Nephron (organoid): Measurements from ENCODE around the gene BCO1.

Experiments used
- H3K27ac Mint-ChIP-seq, 3 experiments: 2 replicates each; pipeline ENCODE4 v1.8.0; 2020; ENCODE audit warnings: mixed read lengths in 3 of 3, mild to moderate bottlenecking in 2 of 3, moderate library complexity in 1 of 3
- H3K27me3 Mint-ChIP-seq: 2 replicates; pipeline ENCODE4 v1.8.0; 2021; ENCODE audit warnings: low read depth, mild to moderate bottlenecking, moderate library complexity, mixed read lengths
- H3K36me3 Mint-ChIP-seq: 2 replicates; pipeline ENCODE4 v1.8.0; 2020; ENCODE audit warnings: low read depth, mixed read lengths
- H3K4me1 Mint-ChIP-seq: 2 replicates; pipeline ENCODE4 v1.8.0; 2020; ENCODE audit warnings: mixed read lengths
- H3K4me3 Mint-ChIP-seq, 3 experiments: 2 replicates each; pipeline ENCODE4 v1.8.0; 2020; ENCODE audit warnings: mild to moderate bottlenecking in 3 of 3, mixed read lengths in 3 of 3, moderate library complexity in 2 of 3
- H3K9me3 Mint-ChIP-seq: 2 replicates; pipeline ENCODE4 v1.8.0; 2020; ENCODE audit warnings: mixed read lengths
- CTCF ChIP-seq, 3 experiments: fragments of 200-600 bp; sonication (generic); IDR thresholded peaks; one replicate each; pipeline ENCODE4 v1.5.0; 2021; ENCODE audit warnings: antibody characterized with exemption in 3 of 3; ENCODE audit not compliant: unreplicated experiment in 3 of 3

Gene BCO1

GRCh38 chr16:81291117-81291516 is 52.6 kb downstream of the BCO1 start:
- no peak overlapping the region for H3K27ac Mint-ChIP-seq
- H3K36me3 Mint-ChIP-seq = no peaks in the 10 kb centered on the region
- no peaks in the 10 kb centered on the region for H3K4me1 Mint-ChIP-seq
- H3K9me3 Mint-ChIP-seq = no peaks in the 10 kb centered on the region
- H3K27me3 Mint-ChIP-seq = peaks cover 4% of the 10 kb centered on the region
- TF ChIP-seq CTCF (IDR thresholded peaks at IDR 0.05; ENCODE audit: unreplicated experiment in 3 of 3) = no peak
- H3K4me3 Mint-ChIP-seq = no peak overlapping the region

GRCh38 chr16:81292936-81293335 is 54.4 kb downstream of the BCO1 start:
- Mint-ChIP-seq H3K9me3 (no peaks in the 10 kb centered on the region), H3K27me3 (peaks cover 4% of the 10 kb centered on the region), H3K4me3 (no peak overlapping the region), H3K27ac (no peak overlapping the region), H3K4me1 (no peaks in the 10 kb centered on the region), H3K36me3 (no peaks in the 10 kb centered on the region)
- no peak for TF ChIP-seq CTCF (IDR thresholded peaks at IDR 0.05; ENCODE audit: unreplicated experiment in 3 of 3)

- H3K9me3 Mint-ChIP-seq = no peaks in the 10 kb centered on the region
- no peaks in the 10 kb centered on the region for H3K27me3 Mint-ChIP-seq
- H3K36me3 Mint-ChIP-seq = no peaks in the 10 kb centered on the region
- no peak for TF ChIP-seq CTCF (IDR thresholded peaks at IDR 0.05; ENCODE audit: unreplicated experiment in 3 of 3)
- H3K4me3 Mint-ChIP-seq = no peak overlapping the region
- no peaks in the 10 kb centered on the region for H3K4me1 Mint-ChIP-seq
- H3K27ac Mint-ChIP-seq = no peak overlapping the region
Measured at GRCh38 chr16:81293909-81294802, 55.7 kb downstream of the BCO1 start.

- no peak overlapping the region for H3K27ac Mint-ChIP-seq
- H3K4me3 Mint-ChIP-seq = no peak overlapping the region
- H3K4me1 Mint-ChIP-seq = no peaks in the 10 kb centered on the region
- no peaks in the 10 kb centered on the region for H3K9me3 Mint-ChIP-seq
- peaks cover 7% of the 10 kb centered on the region for H3K36me3 Mint-ChIP-seq
- no peaks in the 10 kb centered on the region for H3K27me3 Mint-ChIP-seq
- TF ChIP-seq CTCF (IDR thresholded peaks at IDR 0.05; ENCODE audit: unreplicated experiment in 3 of 3) = no peak
Measured at GRCh38 chr16:81296631-81297030, 58.1 kb downstream of the BCO1 start.

- Mint-ChIP-seq H3K4me1 (no peaks in the 10 kb centered on the region), H3K27me3 (no peaks in the 10 kb centered on the region), H3K27ac (no peak overlapping the region), H3K4me3 (no peak overlapping the region), H3K36me3 (peaks cover 3% of the 10 kb centered on the region), H3K9me3 (no peaks in the 10 kb centered on the region)
- no peak for TF ChIP-seq CTCF (IDR thresholded peaks at IDR 0.05; ENCODE audit: unreplicated experiment in 3 of 3)
Measured at GRCh38 chr16:81307770-81308169, 69.3 kb downstream of the BCO1 start.
